HEK293 (cell line): ENCODE data around the gene SLC18A3.

ENCODE experiments used
- CTCF ChIP-seq: fragments of 450-650 bp; formaldehyde crosslinking; IDR thresholded peaks from 2 replicates; pipeline ENCODE4 v1.5.1; 2016; ENCODE audit warnings: missing biosample characterization, missing genetic modification characterization
- OSR2 ChIP-seq: fragments of 450-650 bp; formaldehyde crosslinking; IDR thresholded peaks from 2 replicates; pipeline ENCODE4 v1.5.1; 2016; ENCODE audit warnings: missing biosample characterization, missing genetic modification characterization
- SP3 ChIP-seq: fragments of 450-650 bp; formaldehyde crosslinking; IDR thresholded peaks from 2 replicates; pipeline ENCODE4 v1.5.1; 2016; ENCODE audit warnings: missing biosample characterization, missing genetic modification characterization
- TCF7L2 ChIP-seq: IDR thresholded peaks from 2 replicates; pipeline ENCODE4 v1.6.1; 2011; ENCODE audit warnings: low read depth, mild to moderate bottlenecking, inconsistent platforms, low read length, moderate library complexity, borderline replicate concordance
- ZBTB7A ChIP-seq: fragments of 450-650 bp; formaldehyde crosslinking; IDR thresholded peaks from 2 replicates; pipeline ENCODE4 v1.5.1; 2016; ENCODE audit warnings: low read depth, missing biosample characterization, missing genetic modification characterization
- ZNF114 ChIP-seq: fragments of 450-650 bp; formaldehyde crosslinking; IDR thresholded peaks from 2 replicates; pipeline ENCODE4 v1.5.0; 2017; ENCODE audit warnings: missing biosample characterization, missing genetic modification characterization
- ZNF140 ChIP-seq: fragments of 450-650 bp; formaldehyde crosslinking; IDR thresholded peaks from 2 replicates; pipeline ENCODE4 v1.5.1; 2016; ENCODE audit warnings: missing biosample characterization, missing genetic modification characterization
- ZNF184 ChIP-seq: fragments of 450-650 bp; IDR thresholded peaks from 2 replicates; pipeline ENCODE4 v1.5.1; 2018; ENCODE audit warnings: missing biosample characterization, mild to moderate bottlenecking, missing genetic modification characterization
- ZNF324 ChIP-seq: fragments of 450-650 bp; formaldehyde crosslinking; IDR thresholded peaks from 2 replicates; pipeline ENCODE4 v1.5.1; 2016; ENCODE audit warnings: missing biosample characterization, missing genetic modification characterization
- ZNF362 ChIP-seq: fragments of 450-650 bp; formaldehyde crosslinking; IDR thresholded peaks from 2 replicates; pipeline ENCODE4 v1.5.1; 2016; ENCODE audit warnings: missing biosample characterization, missing genetic modification characterization
- ZNF561 ChIP-seq: fragments of 450-650 bp; IDR thresholded peaks from 2 replicates; pipeline ENCODE4 v1.5.1; 2018; ENCODE audit warnings: missing biosample characterization, missing genetic modification characterization, borderline replicate concordance
- ZNF664 ChIP-seq: fragments of 450-650 bp; formaldehyde crosslinking; IDR thresholded peaks from 2 replicates; pipeline ENCODE4 v1.5.1; 2016; ENCODE audit warnings: missing biosample characterization, missing genetic modification characterization

- TF ChIP-seq ZNF664 (no peak), TCF7L2 (no peak), ZNF114 (tag by site-specific recombination) (no peak), ZNF362 (no peak), CTCF (tag by site-specific recombination) (no peak), ZNF561 (no peak), OSR2 (tag by site-specific recombination) (no peak), ZNF184 (tag by site-specific recombination) (no peak), SP3 (tag by site-specific recombination) (no peak), ZNF140 (tag by site-specific recombination) (no peak), ZNF324 (no peak), ZBTB7A (tag by site-specific recombination) (no peak)
Observed at GRCh38 chr10:49656845-49657493, 46.9 kb downstream of the SLC18A3 start.
